M059J (cell line): ENCODE data around the gene CARD9. TPM values are rescaled to one million over a fixed set of nuclear protein-coding genes. Genes with fewer than 3 reads are reported as not detected.
A peak's percentile ranks its signal among the peaks of the same experiment; 100 is the strongest.
"Not testable (repeated sequence)": the region's sequence is repeated elsewhere in the genome, so short reads cannot be mapped to it uniquely, and the experiment has no call there.

Experiments
- DNase-seq: peaks from one replicate; pipeline ENCODE4 v3.0.0-alpha.2; 2012; ENCODE audit warnings: low read depth
- total RNA-seq: library from RNA; depleted of rRNA; stranded (reverse); fragments of >200 nt; shearing (Covaris generic); gene quantifications from 2 replicates; pipeline ENCODE4 v1.2.3, GENCODE V29; 2014

CARD9 gene
- total RNA-seq, 1 experiment from 2014 or later, result 0.12 TPM

- no peak for DNase-seq
These were observed 9.3 kb downstream of the CARD9 start for GRCh38 chr9:136363949-136364748.

GRCh38 chr9:136363106-136363948, 10.1 kb downstream of the CARD9 start, which contains the start of gene DNLZ:
Gene DNLZ (minus strand): TSS chr9:136363744. CDS start chr9:136363714, 30 bp downstream.
- peak; percentile 91 for DNase-seq

- no peak for DNase-seq
These were observed 11.1 kb downstream of the CARD9 start for GRCh38 chr9:136362450-136362784.

GRCh38 chr9:136361754-136362449, 11.6 kb downstream of the CARD9 start:
- no peak for DNase-seq

- DNase-seq, result no peak
These were observed 12.3 kb downstream of the CARD9 start for GRCh38 chr9:136361047-136361753.

- DNase-seq, result no peak
These were observed 13.4 kb downstream of the CARD9 start for GRCh38 chr9:136359774-136360718.

GRCh38 chr9:136358888-136359287, 14.6 kb downstream of the CARD9 start:
- DNase-seq, result no peak

- DNase-seq, result no peak
These were observed 15.5 kb downstream of the CARD9 start for GRCh38 chr9:136358016-136358415.

- no peak for DNase-seq
These were observed 16.2 kb downstream of the CARD9 start for GRCh38 chr9:136357202-136357725.

- no peak for DNase-seq
These were observed 17.6 kb downstream of the CARD9 start for GRCh38 chr9:136355616-136356557.

GRCh38 chr9:136354592-136355085, 18.8 kb downstream of the CARD9 start:
- peak; percentile 50 for DNase-seq

GRCh38 chr9:136353757-136354488, 19.5 kb downstream of the CARD9 start:
- no peak for DNase-seq

- no peak for DNase-seq
These were observed 20.4 kb downstream of the CARD9 start for GRCh38 chr9:136353088-136353487.

- no peak for DNase-seq
These were observed 20.8 kb downstream of the CARD9 start for GRCh38 chr9:136352682-136353081.

- not testable (repeated sequence) for DNase-seq
These were observed 21.6 kb downstream of the CARD9 start for GRCh38 chr9:136351868-136352267.

GRCh38 chr9:136351252-136351800, 22.1 kb downstream of the CARD9 start:
- DNase-seq, result no peak

GRCh38 chr9:136349546-136349945, 23.9 kb downstream of the CARD9 start:
- DNase-seq, result no peak

GRCh38 chr9:136348691-136349090, 24.8 kb downstream of the CARD9 start:
- DNase-seq, result no peak
